Lung (tissue), 12 donors: ENCODE data around the gene PDE4B. TPM values are rescaled to one million over a fixed set of nuclear protein-coding genes. Genes with fewer than 3 reads are reported as not detected.
"Not testable (repeated sequence)": the region's sequence is repeated elsewhere in the genome, so short reads cannot be mapped to it uniquely, and the experiment has no call there.

ENCODE experiments used
- ATAC-seq: fragments of 200-7000 bp; cut with Tn5 transposase; one replicate; pipeline ENCODE4 v1.9.1; 2020; ENCODE audit warnings: moderate number of reproducible peaks; ENCODE audit not compliant: insufficient read depth, low FRiP score
- DNase-seq, 3 donors: peaks; one replicate each; pipeline ENCODE4 v3.0.0-alpha.2; 2013 to 2017
- H3K27ac ChIP-seq, 2 donors: one replicate each; pipeline ENCODE4 v1.5.1; 2013; ENCODE audit warnings: mild to moderate bottlenecking in 2 of 2, moderate library complexity in 2 of 2, control low read depth in 1 of 2, inconsistent platforms in 1 of 2, low read depth in 1 of 2, low read length in 1 of 2
- H3K27me3 ChIP-seq, 3 donors: one replicate each; pipeline ENCODE4 v1.5.1; 2013; ENCODE audit warnings: low read length in 2 of 3; ENCODE audit not compliant: control insufficient read depth in 3 of 3, insufficient read depth in 3 of 3
- H3K36me3 ChIP-seq, 4 donors: one replicate each; pipeline ENCODE4 v1.5.1; 2013; ENCODE audit warnings: low read length in 4 of 4, mild to moderate bottlenecking in 1 of 4, moderate library complexity in 1 of 4; ENCODE audit not compliant: control insufficient read depth in 4 of 4, insufficient read depth in 4 of 4
- H3K4me1 ChIP-seq, 5 donors: one replicate each; pipeline ENCODE4 v1.5.1; 2013; ENCODE audit warnings: low read length in 5 of 5, mild to moderate bottlenecking in 2 of 5, moderate library complexity in 1 of 5; ENCODE audit not compliant: control insufficient read depth in 5 of 5, insufficient read depth in 5 of 5
- H3K4me3 ChIP-seq: one replicate; pipeline ENCODE4 v1.5.1; 2013; ENCODE audit warnings: mild to moderate bottlenecking, control low read depth, moderate library complexity
- H3K9ac ChIP-seq, 2 donors: one replicate each; pipeline ENCODE4 v1.5.1; 2013; ENCODE audit warnings: low read length in 2 of 2, control low read depth in 1 of 2; ENCODE audit not compliant: insufficient read depth in 1 of 2
- H3K9me3 ChIP-seq, 4 donors: one replicate each; pipeline ENCODE4 v1.5.1; 2013; ENCODE audit warnings: low read length in 3 of 4, mild to moderate bottlenecking in 1 of 4, moderate library complexity in 1 of 4; ENCODE audit not compliant: control insufficient read depth in 4 of 4, insufficient read depth in 3 of 4
- CTCF ChIP-seq: IDR thresholded peaks from 2 replicates; pipeline ENCODE4 v1.5.1; 2012; ENCODE audit warnings: mild to moderate bottlenecking; ENCODE audit errors: control extremely low read depth, extremely low read depth
- WGBS, 2 donors: extraction: QIAGEN DNeasy Blood & Tissue Kit; methylation state at CpG; one replicate each; pipeline ENCODE4 v1.1.7; 2013; 5-methylcytosine and 5-hydroxymethylcytosine counted together
- polyA plus RNA-seq, 2 donors: library from polyadenylated mRNA; stranded (reverse); fragments of 200-250 nt; gene quantifications; one replicate each; pipeline ENCODE4 v1.2.1, GENCODE V29; 2013
- total RNA-seq, 2 donors: library from RNA; depleted of rRNA in 1 of 2; stranded (reverse); fragments of >200 nt in 1 of 2; gene quantifications; one replicate each; pipeline ENCODE4 v1.2.1, GENCODE V29; 2014 to 2021
- donor health status: control.
- donor health status: control.
- donor health status: Bipolar disorder and iron deficiency.
- donor health status: healthy.
- donor health status: DM: yes; HTN: yes; CAD: no.

The PDE4B gene
- total and polyA plus RNA-seq, 4 donors = 4.0 to 96.2 (median 20.2) TPM

DNA sequence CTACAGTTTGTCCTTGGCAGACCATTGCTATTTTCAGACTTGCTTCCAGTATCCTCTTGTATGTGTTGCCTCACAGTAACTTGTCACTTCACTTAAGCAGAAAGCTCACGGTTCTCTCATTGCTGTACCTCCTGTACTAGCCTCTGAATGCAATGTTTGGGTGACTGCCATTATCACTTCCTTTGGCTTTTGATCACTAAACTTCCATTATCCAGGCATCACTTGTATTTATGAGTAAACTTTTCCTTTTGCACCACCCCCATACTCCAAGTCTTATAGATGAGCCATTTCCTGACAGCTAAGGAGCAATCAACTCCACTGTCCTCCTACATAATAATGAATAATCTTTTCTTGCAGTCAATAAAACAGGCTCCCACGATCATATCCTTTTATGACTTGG is 255.3 kb downstream of the PDE4B start:
- no peak for TF ChIP-seq CTCF
- no peak for ATAC-seq
- Histone ChIP-seq H3K36me3 (no peaks in the 10 kb centered on the region), H3K27ac (no peak overlapping the region), H3K9me3 (no peaks in the 10 kb centered on the region), H3K9ac (no peak overlapping the region), H3K27me3 (no peaks in the 10 kb centered on the region), H3K4me1 (no peaks in the 10 kb centered on the region), H3K4me3 (no peak overlapping the region)
- WGBS, 2 donors = 56 to 73% methylated on average over 2 of the region's 2 CpGs
- DNase-seq = no peak

- no peak overlapping the region for H3K4me3 ChIP-seq
- TF ChIP-seq CTCF = no peak
- 64 to 79% methylated on average over 1 of the region's 1 CpG for WGBS, 2 donors
- no peaks in the 10 kb centered on the region for H3K27me3 ChIP-seq
- no peak for ATAC-seq
- no peaks in the 10 kb centered on the region for H3K9me3 ChIP-seq
- DNase-seq = no peak
- H3K9ac ChIP-seq = no peak overlapping the region
- no peaks in the 10 kb centered on the region for H3K4me1 ChIP-seq
- H3K27ac ChIP-seq = no peak overlapping the region
- no peaks in the 10 kb centered on the region for H3K36me3 ChIP-seq
Observed at GRCh38 chr1:66050123-66050522, 257.4 kb downstream of the PDE4B start.

GRCh38 chr1:66050633-66051032 is 257.9 kb downstream of the PDE4B start:
- Histone ChIP-seq H3K9me3 (no peaks in the 10 kb centered on the region), H3K36me3 (no peaks in the 10 kb centered on the region), H3K27ac (no peak overlapping the region), H3K27me3 (no peaks in the 10 kb centered on the region), H3K4me1 (no peaks in the 10 kb centered on the region), H3K4me3 (no peak overlapping the region), H3K9ac (no peak overlapping the region)
- no peak for DNase-seq
- no peak for TF ChIP-seq CTCF
- 74 to 91% methylated on average over 4 of the region's 4 CpGs for WGBS, 2 donors
- no peak for ATAC-seq

DNA sequence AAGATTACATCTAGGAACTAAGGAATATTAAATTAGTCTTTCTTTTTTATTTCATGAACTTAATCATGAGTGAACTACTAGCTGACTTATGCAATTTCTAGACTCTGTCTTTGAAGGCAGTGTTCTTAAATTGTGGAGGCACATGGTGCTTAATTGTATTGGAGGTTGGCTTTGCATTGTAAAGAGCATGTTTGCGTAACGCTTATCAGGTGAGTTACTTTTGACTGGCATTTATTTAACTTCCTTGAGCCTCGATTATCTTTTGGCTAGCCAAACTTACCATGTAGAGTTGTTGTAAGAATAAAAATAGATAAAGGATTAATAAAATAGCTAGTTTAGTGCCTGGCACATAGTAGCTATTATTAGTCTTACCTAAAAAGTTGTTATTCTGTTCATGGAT is 262.4 kb downstream of the PDE4B start:
- Histone ChIP-seq H3K4me1 (no peaks in the 10 kb centered on the region), H3K27me3 (no peaks in the 10 kb centered on the region), H3K4me3 (no peak overlapping the region), H3K9me3 (peaks cover 0 to 6% (median 0%) of the 10 kb centered on the region in 4 donors), H3K9ac (no peak overlapping the region), H3K36me3 (no peaks in the 10 kb centered on the region), H3K27ac (no peak overlapping the region)
- TF ChIP-seq CTCF = no peak
- no peak for DNase-seq
- no peak for ATAC-seq
- WGBS, 2 donors = 74 to 86% methylated on average over 3 of the region's 3 CpGs

DNA sequence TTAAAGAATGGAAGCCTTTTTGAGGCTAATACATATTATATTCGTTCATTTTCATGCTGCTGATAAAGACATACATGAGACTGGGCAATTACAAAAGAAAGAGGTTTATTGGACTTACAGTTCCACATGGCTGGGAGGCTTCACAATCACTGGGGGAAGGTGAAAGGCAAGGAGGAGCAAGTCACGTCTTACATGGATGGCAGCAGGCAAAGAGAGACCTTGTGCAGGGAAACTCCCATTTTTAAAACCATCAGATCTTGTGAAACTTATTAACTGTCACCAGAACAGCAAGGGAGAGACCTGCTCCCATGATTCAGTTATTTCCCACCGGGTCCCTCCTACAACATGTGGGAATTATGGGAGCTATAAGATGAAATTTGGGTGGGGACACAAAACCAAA is 264.8 kb downstream of the PDE4B start:
- H3K27ac ChIP-seq, H3K36me3 ChIP-seq, H3K27me3 ChIP-seq, H3K9me3 ChIP-seq, H3K4me1 ChIP-seq, H3K4me3 ChIP-seq, ATAC-seq, DNase-seq, H3K9ac ChIP-seq: not testable (repeated sequence)
- WGBS, 2 donors = 79 to 89% methylated on average over 3 of the region's 3 CpGs
